WTC11 (cell line): ENCODE data around the gene TSC22D4.

ENCODE experiments used
- CREM ChIP-seq: sonication (generic); formaldehyde crosslinking; IDR thresholded peaks from 2 replicates; pipeline ENCODE4 v1.8.1; 2022; ENCODE audit warnings: mild to moderate bottlenecking, missing genetic modification reagents, moderate library complexity
- JUN ChIP-seq: sonication (generic); formaldehyde crosslinking; IDR thresholded peaks from 2 replicates; pipeline ENCODE4 v1.8.0; 2023; ENCODE audit warnings: mild to moderate bottlenecking, missing genetic modification reagents
- MYBL2 ChIP-seq: sonication (generic); formaldehyde crosslinking; IDR thresholded peaks from 2 replicates; pipeline ENCODE4 v1.8.1; 2023; ENCODE audit warnings: mild to moderate bottlenecking, moderate library complexity, missing genetic modification reagents
- NR1H2 ChIP-seq: sonication (generic); formaldehyde crosslinking; IDR thresholded peaks from 2 replicates; pipeline ENCODE4 v1.9.0; 2021; ENCODE audit warnings: mild to moderate bottlenecking, moderate library complexity, missing genetic modification reagents
- NR3C1 ChIP-seq: sonication (generic); formaldehyde crosslinking; conservative IDR thresholded peaks from 2 replicates; pipeline ENCODE4 v1.8.1; 2023; ENCODE audit warnings: low read depth, mild to moderate bottlenecking, missing genetic modification reagents
- SMAD4 ChIP-seq: sonication (generic); formaldehyde crosslinking; IDR thresholded peaks from 2 replicates; pipeline ENCODE4 v1.8.0; 2022; ENCODE audit warnings: mild to moderate bottlenecking, missing genetic modification reagents
- TF ChIP-seq, protein P1 (sequence below): fragments of 200-600 bp; IDR thresholded peaks from 2 replicates; pipeline ENCODE4 v1.8.0; 2022; ENCODE audit warnings: antibody characterized with exemption
- TF ChIP-seq, protein P2 (sequence below): sonication (generic); formaldehyde crosslinking; IDR thresholded peaks from 2 replicates; pipeline ENCODE4 v1.8.0; 2022; ENCODE audit warnings: mild to moderate bottlenecking, missing genetic modification reagents
- TF ChIP-seq, protein P3 (sequence below): fragments of 250-450 bp; sonication (Bioruptor Pico); IDR thresholded peaks from 2 replicates; pipeline ENCODE4 v1.9.0; 2021; ENCODE audit warnings: moderate library complexity, mild to moderate bottlenecking, inconsistent platforms, borderline replicate concordance

DNA sequence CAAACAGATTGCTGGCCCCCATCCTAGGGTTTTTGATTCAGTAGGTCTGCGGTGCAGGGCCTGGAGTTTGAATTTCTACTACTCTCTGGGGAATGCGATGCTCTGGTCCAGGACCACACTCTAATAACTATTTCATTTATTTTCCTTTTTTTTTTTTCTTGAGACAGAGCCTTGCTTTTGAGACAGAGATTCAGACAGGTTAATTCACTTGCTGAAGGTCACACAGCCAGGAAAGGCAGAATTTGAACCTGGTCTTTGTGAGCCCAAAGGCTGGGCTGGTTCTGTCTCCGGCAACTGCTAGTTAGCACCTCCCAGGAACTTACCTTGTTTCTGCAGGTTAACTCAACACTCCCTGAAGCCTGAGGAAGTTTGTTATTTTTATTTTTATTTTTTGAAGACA is 26.5 kb downstream of the TSC22D4 start:
- TF ChIP-seq MYBL2 (CRISPR knock-in tag): no peak
- TF ChIP-seq, protein P1, sequence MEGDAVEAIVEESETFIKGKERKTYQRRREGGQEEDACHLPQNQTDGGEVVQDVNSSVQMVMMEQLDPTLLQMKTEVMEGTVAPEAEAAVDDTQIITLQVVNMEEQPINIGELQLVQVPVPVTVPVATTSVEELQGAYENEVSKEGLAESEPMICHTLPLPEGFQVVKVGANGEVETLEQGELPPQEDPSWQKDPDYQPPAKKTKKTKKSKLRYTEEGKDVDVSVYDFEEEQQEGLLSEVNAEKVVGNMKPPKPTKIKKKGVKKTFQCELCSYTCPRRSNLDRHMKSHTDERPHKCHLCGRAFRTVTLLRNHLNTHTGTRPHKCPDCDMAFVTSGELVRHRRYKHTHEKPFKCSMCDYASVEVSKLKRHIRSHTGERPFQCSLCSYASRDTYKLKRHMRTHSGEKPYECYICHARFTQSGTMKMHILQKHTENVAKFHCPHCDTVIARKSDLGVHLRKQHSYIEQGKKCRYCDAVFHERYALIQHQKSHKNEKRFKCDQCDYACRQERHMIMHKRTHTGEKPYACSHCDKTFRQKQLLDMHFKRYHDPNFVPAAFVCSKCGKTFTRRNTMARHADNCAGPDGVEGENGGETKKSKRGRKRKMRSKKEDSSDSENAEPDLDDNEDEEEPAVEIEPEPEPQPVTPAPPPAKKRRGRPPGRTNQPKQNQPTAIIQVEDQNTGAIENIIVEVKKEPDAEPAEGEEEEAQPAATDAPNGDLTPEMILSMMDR: no peak
- no peak for TF ChIP-seq SMAD4 (CRISPR knock-in tag)
- no peak for TF ChIP-seq JUN (CRISPR knock-in tag)
- TF ChIP-seq NR3C1 (CRISPR knock-in tag): no peak
- TF ChIP-seq, protein P2, sequence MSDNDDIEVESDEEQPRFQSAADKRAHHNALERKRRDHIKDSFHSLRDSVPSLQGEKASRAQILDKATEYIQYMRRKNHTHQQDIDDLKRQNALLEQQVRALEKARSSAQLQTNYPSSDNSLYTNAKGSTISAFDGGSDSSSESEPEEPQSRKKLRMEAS: no peak
- TF ChIP-seq, protein P3, sequence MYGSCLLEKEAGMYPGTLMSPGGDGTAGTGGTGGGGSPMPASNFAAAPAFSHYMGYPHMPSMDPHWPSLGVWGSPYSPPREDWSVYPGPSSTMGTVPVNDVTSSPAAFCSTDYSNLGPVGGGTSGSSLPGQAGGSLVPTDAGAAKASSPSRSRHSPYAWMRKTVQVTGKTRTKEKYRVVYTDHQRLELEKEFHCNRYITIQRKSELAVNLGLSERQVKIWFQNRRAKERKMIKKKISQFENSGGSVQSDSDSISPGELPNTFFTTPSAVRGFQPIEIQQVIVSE: no peak
- no peak for TF ChIP-seq NR1H2 (CRISPR knock-in tag)
- TF ChIP-seq CREM: no peak
